Cardiac muscle cell (in vitro differentiated cells and primary cell): ENCODE data around the gene MEIOB. TPM values are rescaled to one million over a fixed set of nuclear protein-coding genes. Genes with fewer than 3 reads are reported as not detected.

Experiments used
- DNase-seq, 2 donors: peaks; one replicate each; pipeline versions ENCODE4 v3.0.0 to v3.0.0-alpha.2; 2010 to 2017; ENCODE audit warnings: low read depth in 1 of 2, low spot score in 1 of 2
- H3K27ac ChIP-seq: fragments of 200-600 bp; sonication (generic); 2 replicates; pipeline ENCODE4 v1.5.1; 2016
- H3K27me3 ChIP-seq: fragments of 200-600 bp; sonication (generic); 2 replicates; pipeline ENCODE4 v1.6.0; 2016; ENCODE audit warnings: control low read depth
- H3K36me3 ChIP-seq: fragments of 200-600 bp; sonication (generic); 2 replicates; pipeline ENCODE4 v1.5.1; 2016; ENCODE audit warnings: control low read depth
- H3K4me1 ChIP-seq: fragments of 200-600 bp; sonication (generic); 2 replicates; pipeline ENCODE4 v1.8.1; 2017; ENCODE audit warnings: low read depth, mild to moderate bottlenecking, mixed run types
- H3K4me3 ChIP-seq: fragments of 200-600 bp; sonication (generic); 2 replicates; pipeline ENCODE4 v1.5.1; 2016; ENCODE audit warnings: mild to moderate bottlenecking
- H3K9me3 ChIP-seq: fragments of 200-600 bp; sonication (generic); 2 replicates; pipeline ENCODE4 v1.5.1; 2017; ENCODE audit warnings: low read depth, mild to moderate bottlenecking, control low read depth
- CTCF ChIP-seq: IDR thresholded peaks from 2 replicates; pipeline ENCODE4 v1.5.1; 2012; ENCODE audit warnings: low read depth, mild to moderate bottlenecking, low read length
- polyA plus RNA-seq: library from polyadenylated mRNA; unstranded; fragments of >200 nt; fragmentation: Nextera tagmentation; extraction: Ambion mirVana; gene quantifications from 2 replicates; pipeline ENCODE4 v1.2.1, GENCODE V29; 2016
- total RNA-seq: library from RNA; depleted of rRNA; stranded (reverse); fragments of >200 nt; gene quantifications from 2 replicates; pipeline ENCODE4 v1.2.3, GENCODE V29; 2016

MEIOB gene
- total and polyA plus RNA-seq, 2 experiments from 2014 or later = 2.0 TPM; not detected in 1

- Histone ChIP-seq H3K9me3 (no peaks in the 10 kb centered on the region), H3K27ac (no peak overlapping the region), H3K4me3 (no peak overlapping the region), H3K36me3 (no peaks in the 10 kb centered on the region), H3K4me1 (no peaks in the 10 kb centered on the region), H3K27me3 (peaks cover under 1% of the 10 kb centered on the region)
- no peak for TF ChIP-seq CTCF
- no peak for DNase-seq
Measured at GRCh38 chr16:1908983-1909382, 37.0 kb upstream of the MEIOB start.

GRCh38 chr16:1908184-1908583 is 36.2 kb upstream of the MEIOB start:
- no peak for DNase-seq
- no peaks in the 10 kb centered on the region for H3K4me1 ChIP-seq
- no peaks in the 10 kb centered on the region for H3K36me3 ChIP-seq
- no peak overlapping the region for H3K27ac ChIP-seq
- no peak overlapping the region for H3K4me3 ChIP-seq
- TF ChIP-seq CTCF = no peak
- H3K9me3 ChIP-seq = no peaks in the 10 kb centered on the region
- no peaks in the 10 kb centered on the region for H3K27me3 ChIP-seq

GRCh38 chr16:1907226-1907860 is 35.4 kb upstream of the MEIOB start:
- no peak for DNase-seq

GRCh38 chr16:1906846-1907165 is 34.8 kb upstream of the MEIOB start:
- no peaks in the 10 kb centered on the region for H3K36me3 ChIP-seq
- DNase-seq = no peak
- no peaks in the 10 kb centered on the region for H3K4me1 ChIP-seq
- no peak for TF ChIP-seq CTCF
- H3K27ac ChIP-seq = no peak overlapping the region
- H3K9me3 ChIP-seq = no peaks in the 10 kb centered on the region
- no peaks in the 10 kb centered on the region for H3K27me3 ChIP-seq
- H3K4me3 ChIP-seq = no peak overlapping the region

More at GRCh38 chr16:1907226-1907860, 35.4 kb upstream of the MEIOB start:
- Histone ChIP-seq H3K36me3 (no peaks in the 10 kb centered on the region), H3K4me1 (no peaks in the 10 kb centered on the region), H3K27ac (no peak overlapping the region), H3K4me3 (no peak overlapping the region), H3K27me3 (no peaks in the 10 kb centered on the region), H3K9me3 (no peaks in the 10 kb centered on the region)
- TF ChIP-seq CTCF = no peak

- H3K9me3 ChIP-seq = no peaks in the 10 kb centered on the region
- H3K4me3 ChIP-seq = no peak overlapping the region
- no peaks in the 10 kb centered on the region for H3K4me1 ChIP-seq
- no peak for TF ChIP-seq CTCF
- H3K27ac ChIP-seq = no peak overlapping the region
- no peaks in the 10 kb centered on the region for H3K36me3 ChIP-seq
- H3K27me3 ChIP-seq = no peaks in the 10 kb centered on the region
- no peak for DNase-seq
Measured at GRCh38 chr16:1906055-1906845, 34.3 kb upstream of the MEIOB start.
